ENCODE results near the gene HOXD10.

HOXD10 gene

GRCh38 chr2:176096243-176096985, 20.2 kb upstream of the HOXD10 start:
- no peak for DNase-seq

- no peak for DNase-seq
Observed at GRCh38 chr2:176096986-176097819, 19.4 kb upstream of the HOXD10 start.

GRCh38 chr2:176097820-176098365, 18.7 kb upstream of the HOXD10 start:
- DNase-seq, result no peak

- no peak for DNase-seq
Observed at GRCh38 chr2:176098366-176099158, 18.0 kb upstream of the HOXD10 start.

- DNase-seq, result no peak
Observed at GRCh38 chr2:176099159-176099727, 17.3 kb upstream of the HOXD10 start.

GRCh38 chr2:176099728-176100546, 16.6 kb upstream of the HOXD10 start, which contains the start of gene HOXD12:
TSS of gene HOXD12 (plus strand) at chr2:176099795. CDS start at chr2:176099802, 7 bp downstream.
- no peak for DNase-seq

- no peak for DNase-seq
Observed at GRCh38 chr2:176100547-176101140, 15.9 kb upstream of the HOXD10 start.

GRCh38 chr2:176101216-176101830, 15.3 kb upstream of the HOXD10 start:
- no peak for DNase-seq

GRCh38 chr2:176101842-176102241, 14.7 kb upstream of the HOXD10 start:
- no peak for DNase-seq

- no peak for DNase-seq
Observed at GRCh38 chr2:176102309-176102866, 14.2 kb upstream of the HOXD10 start.

GRCh38 chr2:176103194-176103593, 13.4 kb upstream of the HOXD10 start:
- no peak for DNase-seq

GRCh38 chr2:176103742-176104315, 12.7 kb upstream of the HOXD10 start:
- DNase-seq, result no peak

- no peak for DNase-seq
Observed at GRCh38 chr2:176104316-176105077, 12.1 kb upstream of the HOXD10 start.

GRCh38 chr2:176105078-176105729, 11.4 kb upstream of the HOXD10 start:
- DNase-seq, result no peak

GRCh38 chr2:176105730-176106580, 10.6 kb upstream of the HOXD10 start:
- DNase-seq, result no peak

- no peak for DNase-seq
Observed at GRCh38 chr2:176106581-176107539, 9.7 kb upstream of the HOXD10 start, which contains the start of gene HOXD11. TSS of gene HOXD11 (plus strand) at chr2:176107280. CDS start at chr2:176107356, 76 bp downstream.
